Endothelial cell of hepatic sinusoid (primary cell): ENCODE results near the gene SPP1.
"Not testable (repeated sequence)": the region's sequence is repeated elsewhere in the genome, so short reads cannot be mapped to it uniquely, and the experiment has no call there.

Source experiments
- in situ Hi-C: cut with HindIII; loops from 2 replicates; pipeline ENCODE4 v1.10.0; 2017; ENCODE audit warnings: low sequenced_read_pairs

SPP1 gene

DNA sequence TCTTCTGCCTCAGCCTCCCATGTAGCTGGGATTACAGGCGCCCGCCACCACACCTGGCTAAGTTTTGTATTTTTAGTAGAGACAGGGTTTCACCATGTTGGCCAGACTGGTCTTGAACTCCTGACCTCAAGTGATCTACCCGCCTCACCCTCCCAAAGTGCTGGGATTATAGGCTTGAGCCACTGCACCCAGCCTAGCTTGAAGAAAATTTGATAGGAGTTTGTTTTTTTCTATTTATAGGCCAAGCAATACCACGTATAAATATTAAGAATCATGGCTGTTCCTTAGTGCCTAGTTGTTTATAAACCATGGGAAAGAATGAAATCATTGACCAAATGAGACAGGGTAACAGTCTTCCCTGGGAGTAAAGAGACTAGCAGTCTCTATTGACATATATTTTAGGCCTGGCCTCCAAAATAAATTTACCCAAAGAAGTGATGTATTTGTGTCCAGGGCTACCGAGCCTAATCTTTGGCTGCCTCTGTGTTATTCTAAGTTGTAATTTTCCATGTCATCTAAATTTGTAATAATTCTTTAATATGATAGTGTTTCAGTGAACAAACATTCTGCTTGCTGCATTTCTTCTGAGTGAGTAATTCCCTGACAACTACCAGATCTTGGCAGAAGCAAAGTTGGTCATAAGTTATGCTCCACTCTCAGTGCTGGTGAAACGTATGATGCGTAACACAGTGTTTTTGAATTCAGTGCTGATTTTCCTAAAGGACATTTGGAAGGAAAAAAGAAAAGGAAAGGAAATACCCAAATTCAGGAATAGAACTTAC, 42.2 kb downstream of the SPP1 start:
- in situ Hi-C loops, result no loop called here

DNA sequence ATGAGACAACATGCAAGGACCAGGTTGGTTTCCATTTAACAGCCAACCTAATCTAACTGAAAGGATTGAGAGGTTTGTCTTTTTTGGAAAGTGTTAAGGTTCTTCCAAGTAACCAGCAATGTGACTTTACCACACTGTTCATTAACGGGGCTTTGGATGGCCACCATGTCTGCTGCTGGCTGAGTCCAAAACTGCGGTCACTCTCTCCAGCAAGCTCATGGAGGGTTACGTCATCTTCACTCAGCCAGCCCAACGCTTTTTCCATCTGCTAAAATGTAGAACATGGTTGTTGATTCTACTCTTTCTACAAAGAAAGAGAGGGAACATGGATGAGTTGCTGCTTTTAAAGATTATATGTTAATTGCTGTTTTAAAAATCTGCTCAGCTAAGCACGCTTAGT, 43.0 kb downstream of the SPP1 start:
- in situ Hi-C loops, result no loop called here

DNA sequence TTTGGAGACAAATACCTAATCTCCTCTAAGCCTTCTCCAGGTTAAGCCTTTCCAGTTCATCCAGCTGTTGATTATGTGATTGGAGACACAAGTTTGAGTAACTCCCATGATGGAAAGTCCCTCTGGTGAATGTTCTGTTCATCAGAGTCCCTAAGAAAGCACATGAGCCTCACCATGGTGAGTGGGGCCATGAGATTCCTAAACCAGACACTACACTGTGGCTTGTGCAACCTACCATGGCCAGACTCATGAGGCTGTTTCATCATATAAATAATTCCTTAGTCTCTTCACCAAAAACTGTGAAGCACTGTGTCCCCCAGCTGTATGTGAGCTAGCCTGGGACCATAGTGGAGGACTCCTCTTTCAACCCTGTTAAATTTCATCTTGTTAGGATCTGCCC, 46.3 kb downstream of the SPP1 start:
- in situ Hi-C loops, result no loop called here

DNA sequence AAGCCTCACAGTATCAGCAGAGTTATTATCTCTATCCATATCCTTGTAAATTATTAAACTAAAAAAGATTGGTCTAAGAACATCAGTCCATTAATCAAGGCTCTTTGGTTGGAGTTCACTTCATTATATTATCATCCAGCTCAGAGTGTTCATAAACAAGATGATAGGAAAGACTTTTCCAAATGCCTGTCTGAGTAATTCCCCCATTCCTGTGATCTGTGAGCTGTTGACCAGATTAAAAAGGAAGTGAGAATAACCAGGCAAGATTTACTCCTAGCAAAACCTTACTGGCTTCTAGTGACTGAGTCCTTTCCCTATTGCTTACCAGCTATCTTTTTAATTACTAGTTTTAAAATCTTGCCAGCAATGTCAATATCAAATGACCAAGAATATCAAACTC, 46.8 kb downstream of the SPP1 start:
- in situ Hi-C loops, result no loop called here

DNA sequence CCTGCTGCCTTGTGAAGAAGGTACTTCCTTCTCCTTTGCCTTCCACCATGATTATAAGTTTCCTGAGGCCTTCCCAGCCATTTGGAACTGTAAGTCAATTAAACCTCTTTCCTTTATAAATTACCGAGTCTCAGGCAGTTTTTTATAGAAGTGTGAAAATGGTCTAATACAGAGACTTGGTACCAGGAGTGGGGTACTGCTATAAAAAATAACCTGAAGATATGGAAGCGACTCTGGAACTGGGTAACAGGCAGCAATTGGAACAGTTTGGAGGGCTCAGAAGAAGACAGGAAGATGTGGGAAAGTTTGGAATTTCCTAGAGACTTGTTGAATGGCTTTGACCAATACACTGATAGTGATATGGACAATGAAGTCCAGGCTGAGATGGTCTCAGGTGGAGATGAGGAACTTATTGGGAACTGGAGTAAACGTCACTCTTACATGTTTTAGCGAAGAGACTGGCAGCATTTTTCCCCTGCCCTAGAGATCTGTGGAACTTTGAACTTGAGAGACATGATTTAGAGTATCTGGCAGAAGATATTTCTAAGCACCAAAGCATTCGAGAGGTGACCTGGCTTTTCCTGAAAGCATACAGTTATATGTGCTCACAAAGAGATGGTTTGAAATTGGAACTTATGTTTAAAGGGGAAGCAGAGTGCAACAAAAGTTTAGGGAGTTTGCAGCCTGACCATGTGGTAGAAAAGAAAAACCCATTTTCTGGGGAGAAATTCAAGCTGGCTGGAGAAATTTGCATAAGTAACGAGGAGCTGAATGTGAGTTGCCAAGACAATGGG, 50.6 kb downstream of the SPP1 start:
- in situ Hi-C loops, result not testable (repeated sequence)

DNA sequence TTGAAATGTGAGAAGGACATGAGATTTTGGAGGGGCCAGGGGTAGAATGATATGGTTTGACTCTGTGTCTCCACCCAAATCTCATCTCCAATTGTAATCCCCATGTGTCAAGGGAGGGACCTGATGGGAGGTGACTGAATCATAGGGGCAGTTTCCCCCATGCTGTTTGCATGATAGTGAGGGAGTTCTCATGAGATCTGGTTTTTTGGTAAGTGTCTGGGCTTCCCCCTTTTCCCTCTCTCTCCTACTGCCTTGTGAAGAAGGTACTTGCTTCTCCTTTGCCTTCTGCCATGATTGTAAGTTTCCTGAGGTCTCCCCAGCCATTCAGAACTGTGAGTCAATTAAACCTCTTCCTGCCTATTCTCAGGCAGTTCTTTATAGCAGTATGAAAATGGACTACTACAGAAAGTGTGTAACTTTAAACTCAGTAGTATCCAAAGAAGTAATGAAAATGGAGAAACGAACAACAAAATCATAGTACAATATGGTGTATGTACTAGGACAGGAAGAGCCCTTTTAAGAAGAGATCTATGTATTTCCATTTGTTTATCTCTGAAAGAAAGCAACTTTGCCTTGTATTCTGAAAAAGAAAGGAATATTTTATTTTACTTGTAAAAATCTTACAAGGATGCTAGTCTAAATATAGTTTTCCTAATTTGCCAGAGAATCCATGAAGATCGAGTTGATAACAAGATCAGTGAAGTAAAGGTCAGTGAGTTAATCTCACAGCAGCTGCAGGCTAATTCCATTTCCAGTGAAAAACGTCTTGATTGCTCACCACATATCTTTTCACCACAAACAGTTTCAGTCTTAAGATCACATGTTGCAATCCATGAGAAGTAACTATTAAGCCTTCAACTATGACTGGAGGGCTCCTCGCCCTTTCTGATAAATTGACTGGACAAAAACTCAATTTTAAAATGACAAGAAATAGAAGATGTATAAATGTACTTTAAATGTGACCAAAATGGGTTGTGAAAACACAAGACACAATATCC, 52.4 kb downstream of the SPP1 start:
- in situ Hi-C loops, result no loop called here

DNA sequence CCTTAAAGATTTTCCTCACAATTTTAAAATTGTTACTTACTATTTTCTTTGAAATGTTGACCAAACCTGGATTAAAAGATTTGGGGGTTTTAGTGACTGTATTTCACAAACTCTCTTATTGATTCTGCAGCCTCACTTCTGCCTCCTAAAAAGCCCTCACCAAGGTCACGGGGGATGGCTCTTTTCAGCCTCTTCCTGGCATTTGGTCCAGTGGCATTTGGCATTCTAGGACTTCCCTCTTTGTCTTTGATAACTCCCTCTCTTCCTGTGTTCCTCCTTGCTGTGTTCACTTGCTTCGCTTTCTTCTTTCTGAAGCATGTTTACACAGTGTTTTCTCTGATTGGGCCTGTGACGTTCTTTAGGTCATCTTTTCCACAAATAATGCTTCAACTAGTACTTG, 53.4 kb downstream of the SPP1 start:
- in situ Hi-C loops, result no loop called here

DNA sequence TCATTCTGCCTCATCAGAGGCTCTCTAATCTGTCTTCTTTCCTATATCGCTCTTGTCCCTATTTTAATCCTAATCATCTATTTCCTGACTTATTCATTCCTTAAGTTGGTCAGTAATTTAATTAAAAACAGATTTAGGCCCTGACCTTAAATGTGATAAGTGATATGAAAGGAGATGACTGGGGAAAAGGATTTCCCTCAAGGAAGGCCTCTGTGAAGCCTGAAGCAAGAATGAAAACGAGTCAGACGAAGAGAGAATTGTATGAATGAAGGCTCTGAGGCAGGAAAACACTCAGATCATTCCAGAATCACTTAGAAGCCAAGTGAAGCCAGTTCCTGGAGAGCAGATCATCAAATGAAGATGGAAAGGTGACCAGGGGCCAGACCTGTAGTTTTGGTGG, 54.0 kb downstream of the SPP1 start:
- in situ Hi-C loops, result no loop called here

DNA sequence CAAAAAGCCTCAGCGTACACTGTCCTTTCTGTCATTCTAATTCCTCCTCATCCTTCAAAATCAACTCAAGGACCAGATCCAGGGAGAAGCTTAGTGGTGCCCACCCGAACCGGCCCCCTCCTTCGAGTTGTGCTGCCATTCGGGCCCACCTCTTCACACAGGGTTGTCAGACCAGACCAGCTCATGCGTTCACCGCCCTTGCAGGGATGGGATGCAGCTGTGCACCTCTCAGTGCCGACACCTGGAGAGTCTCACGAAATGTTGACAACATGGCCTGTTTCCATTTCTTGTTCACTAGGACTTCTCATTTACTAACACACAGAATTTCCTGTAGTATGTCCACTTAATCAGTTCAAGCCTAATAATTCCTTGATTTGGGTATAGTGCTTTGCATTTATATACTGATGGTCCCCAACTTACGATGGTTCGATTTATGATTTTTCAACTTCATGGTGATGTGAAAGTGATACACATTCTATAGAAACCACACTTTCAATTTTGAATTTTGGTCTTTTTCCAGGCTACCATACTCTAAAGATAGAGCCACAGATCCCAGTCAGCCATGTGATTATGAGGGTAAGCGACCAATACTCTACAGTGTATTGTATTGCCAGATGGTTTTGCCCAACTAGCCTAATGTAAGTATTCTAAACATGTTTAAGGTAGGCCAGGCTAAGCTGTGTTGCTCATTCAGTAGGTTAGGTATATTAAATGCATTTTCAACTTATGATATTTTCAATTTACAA, 55.2 kb downstream of the SPP1 start:
- in situ Hi-C loops, result loop anchor here (10.0 kb wide), 2 partner anchors 176 to 194 kb away; no protein-coding TSS in a partner anchor
